Activated naive CD8-positive, alpha-beta T cell treated with anti-CD3 and anti-CD28 coated beads, Interleukin-2, amount 10 ng/mL, durations not matched to agents 7 days and 5 days (primary cell): ENCODE results near the gene PRKCE. TPM values are rescaled to one million over a fixed set of nuclear protein-coding genes. Genes with fewer than 3 reads are reported as not detected.

Experiments used
- ATAC-seq: fragments of 150-1000 bp; cut with Tn5 transposase; one replicate; pipeline ENCODE4 v1.10.0; 2021; ENCODE audit warnings: low read depth, moderate library complexity
- POLR2A ChIA-PET: fragments of 350-600 bp; sonication (Branson Sonifier 250); formaldehyde crosslinking; loops from one replicate; lab custom pipeline; 2021; ENCODE audit warnings: antibody characterized with exemption; lab: Charles Lee
- DNase-seq: peaks from one replicate; pipeline ENCODE4 v3.0.0; 2021
- H3K27ac Mint-ChIP-seq: one replicate; pipeline ENCODE4 v1.8.0; 2022; ENCODE audit warnings: mild to moderate bottlenecking, mixed read lengths
- H3K27me3 Mint-ChIP-seq: one replicate; pipeline ENCODE4 v1.8.0; 2022; ENCODE audit warnings: mild to moderate bottlenecking, moderate library complexity, mixed read lengths
- H3K36me3 Mint-ChIP-seq: one replicate; pipeline ENCODE4 v1.8.0; 2021; ENCODE audit warnings: mild to moderate bottlenecking, mixed read lengths
- H3K4me1 Mint-ChIP-seq: one replicate; pipeline ENCODE4 v1.8.0; 2021; ENCODE audit warnings: mixed read lengths
- H3K4me3 Mint-ChIP-seq: one replicate; pipeline ENCODE4 v1.8.0; 2022; ENCODE audit warnings: mild to moderate bottlenecking, moderate library complexity, mixed read lengths
- H3K9me3 Mint-ChIP-seq: one replicate; pipeline ENCODE4 v1.8.0; 2021; ENCODE audit warnings: mixed read lengths
- total RNA-seq, 2 experiments: library from RNA; stranded (reverse); gene quantifications; one replicate each; pipeline ENCODE4 v1.2.3, GENCODE V29; 2021

The PRKCE gene
- total RNA-seq, 2 experiments from 2014 or later: 18.4 to 20.5 TPM

GRCh38 chr2:46236876-46237859, 585.7 kb downstream of the PRKCE start:
- ATAC-seq (no peak), DNase-seq (no peak)
- peaks cover 28% of the 10 kb centered on the region for H3K4me1 Mint-ChIP-seq
- no peak overlapping the region for H3K4me3 Mint-ChIP-seq
- peaks cover 4% of the 10 kb centered on the region for H3K27me3 Mint-ChIP-seq
- POLR2A ChIA-PET: no interaction called here
- peak overlapping the region; percentile 46 for H3K27ac Mint-ChIP-seq
- H3K36me3 Mint-ChIP-seq: peaks cover 7% of the 10 kb centered on the region
- H3K9me3 Mint-ChIP-seq: no peaks in the 10 kb centered on the region

Other genes starting within 250 kb of the PRKCE start
- gene SRBD1, start 40.4 kb upstream of the PRKCE start, total RNA-seq: 10 to 100 TPM; 20.5 to 23.9 TPM